ENCODE measurements around the gene KCNN4.
"Not testable (repeated sequence)": the region's sequence is repeated elsewhere in the genome, so short reads cannot be mapped to it uniquely, and the experiment has no call there.

The KCNN4 gene

GRCh38 chr19:43809762-43810696 lies 29.3 kb upstream of the KCNN4 start:
- H3K27me3 Mint-ChIP-seq, result peaks cover 26% of the 10 kb centered on the region
- H3K4me1 Mint-ChIP-seq, result no peaks in the 10 kb centered on the region
- H3K36me3 Mint-ChIP-seq, result no peaks in the 10 kb centered on the region
- no peak for DNase-seq
- CTCF ChIA-PET, result interaction anchor here (0.7 to 1.7 kb wide), 19 partner anchors 11 to 403 kb away, joined by 3 to 6 read pairs (median 4); partner anchors contain the start of genes PLAUR and ZNF227
- H3K27ac Mint-ChIP-seq, result no peak overlapping the region
- H3K9me3 Mint-ChIP-seq, result no peaks in the 10 kb centered on the region
- no peak overlapping the region for H3K4me3 Mint-ChIP-seq

- CTCF ChIA-PET, result interaction anchor here (2.6 kb wide), 1 partner anchor 63 kb away, joined by 12 read pairs; no protein-coding TSS in a partner anchor
- no peaks in the 10 kb centered on the region for H3K4me1 Mint-ChIP-seq
- DNase-seq, result no peak
- no peaks in the 10 kb centered on the region for H3K9me3 Mint-ChIP-seq
- no peak overlapping the region for H3K27ac Mint-ChIP-seq
- H3K4me3 Mint-ChIP-seq, result no peak overlapping the region
- H3K36me3 Mint-ChIP-seq, result no peaks in the 10 kb centered on the region
- H3K27me3 Mint-ChIP-seq, result peaks cover 38% of the 10 kb centered on the region
Measured at GRCh38 chr19:43807651-43808050, 26.9 kb upstream of the KCNN4 start.

DNA sequence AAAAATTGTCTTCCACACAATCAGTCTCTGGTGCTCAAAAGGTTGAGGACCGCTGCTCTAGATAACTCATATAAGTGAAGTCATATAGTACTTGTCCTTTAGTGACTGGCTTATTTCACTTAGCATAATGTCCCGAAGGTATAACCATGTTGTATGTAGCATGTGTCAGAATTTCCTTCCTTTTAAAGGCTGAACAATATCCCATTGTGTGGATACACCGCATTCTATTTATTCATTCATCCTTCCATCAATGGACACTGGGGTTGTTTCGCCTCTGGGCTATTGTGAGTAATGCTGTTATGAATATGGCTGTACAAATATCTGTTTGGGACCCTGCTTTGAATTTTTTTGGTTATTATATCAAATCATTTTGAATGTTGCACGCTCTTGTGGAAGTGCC lies 26.1 kb upstream of the KCNN4 start:
- no peak for DNase-seq
- Mint-ChIP-seq H3K27me3 (peaks cover 43% of the 10 kb centered on the region), H3K4me1 (no peaks in the 10 kb centered on the region), H3K9me3 (no peaks in the 10 kb centered on the region), H3K36me3 (no peaks in the 10 kb centered on the region), H3K4me3 (no peak overlapping the region), H3K27ac (no peak overlapping the region)
- CTCF ChIA-PET, result interaction anchor here (1.3 to 2.6 kb wide), 2 partner anchors 62 to 64 kb away, joined by 4 to 12 read pairs; no protein-coding TSS in a partner anchor

GRCh38 chr19:43806401-43806800 lies 25.6 kb upstream of the KCNN4 start:
- not testable (repeated sequence) for H3K4me3 Mint-ChIP-seq, H3K36me3 Mint-ChIP-seq, DNase-seq, H3K27ac Mint-ChIP-seq, H3K9me3 Mint-ChIP-seq, H3K4me1 Mint-ChIP-seq
- CTCF ChIA-PET, result interaction anchor here (1.3 to 2.6 kb wide), 2 partner anchors 62 to 63 kb away, joined by 4 to 12 read pairs; no protein-coding TSS in a partner anchor
- H3K27me3 Mint-ChIP-seq, result peaks cover 43% of the 10 kb centered on the region

GRCh38 chr19:43804432-43804831 lies 23.7 kb upstream of the KCNN4 start:
- Mint-ChIP-seq H3K4me3 (no peak overlapping the region), H3K27me3 (peaks cover 38% of the 10 kb centered on the region), H3K36me3 (no peaks in the 10 kb centered on the region), H3K9me3 (no peaks in the 10 kb centered on the region), H3K4me1 (peaks cover 6% of the 10 kb centered on the region), H3K27ac (no peak overlapping the region)
- CTCF ChIA-PET, result no interaction called here
- DNase-seq, result no peak

DNA sequence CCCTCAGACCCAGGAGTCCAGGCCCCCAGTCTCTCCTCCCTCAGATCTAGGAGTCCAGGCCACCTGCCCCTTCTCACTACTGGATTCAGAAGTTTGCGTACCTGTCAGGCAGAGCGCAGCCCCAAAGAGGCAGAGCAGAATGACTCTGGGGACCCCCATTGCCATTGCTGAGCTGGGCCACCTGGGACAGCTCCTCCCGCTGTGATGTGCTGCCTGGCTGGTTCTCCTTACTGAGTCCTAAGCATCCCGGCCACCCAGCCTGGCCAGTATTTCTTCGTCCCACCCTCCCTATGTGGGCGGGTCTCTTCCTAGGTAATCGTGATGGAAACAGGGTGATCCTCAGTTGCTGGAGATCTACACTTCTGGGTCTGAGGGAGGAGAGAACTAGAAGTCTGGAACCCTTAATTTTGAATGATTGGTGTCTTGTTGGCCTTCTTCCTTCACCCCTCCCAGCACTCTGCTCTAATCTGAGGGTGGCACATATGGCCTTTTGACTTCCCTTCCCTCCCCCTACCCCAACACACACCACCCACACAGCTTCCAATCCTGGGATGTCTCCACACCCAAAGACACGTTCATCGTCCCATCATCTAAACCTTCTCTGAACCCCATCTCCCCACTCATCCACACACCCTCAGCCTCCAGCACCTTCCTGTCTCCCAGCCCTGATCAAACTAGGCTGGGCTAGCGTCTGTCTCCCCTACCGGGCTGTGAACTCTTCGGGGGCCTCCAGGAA lies 21.6 kb upstream of the KCNN4 start, which contains the start of gene LYPD5:
Gene LYPD5, minus strand, starts transcription at position 232 of the 736 bp plus-strand sequence. Its CDS starts 67 bp downstream, at position 165.
- CTCF ChIA-PET, result no interaction called here
- Mint-ChIP-seq H3K4me1 (peaks cover 24% of the 10 kb centered on the region), H3K36me3 (no peaks in the 10 kb centered on the region), H3K9me3 (no peaks in the 10 kb centered on the region), H3K4me3 (no peak within 1 kb of the TSS), H3K27me3 (peaks cover 53% of the 10 kb centered on the region), H3K27ac (no peak within 1 kb of the TSS)
- DNase-seq, result no peak

DNA sequence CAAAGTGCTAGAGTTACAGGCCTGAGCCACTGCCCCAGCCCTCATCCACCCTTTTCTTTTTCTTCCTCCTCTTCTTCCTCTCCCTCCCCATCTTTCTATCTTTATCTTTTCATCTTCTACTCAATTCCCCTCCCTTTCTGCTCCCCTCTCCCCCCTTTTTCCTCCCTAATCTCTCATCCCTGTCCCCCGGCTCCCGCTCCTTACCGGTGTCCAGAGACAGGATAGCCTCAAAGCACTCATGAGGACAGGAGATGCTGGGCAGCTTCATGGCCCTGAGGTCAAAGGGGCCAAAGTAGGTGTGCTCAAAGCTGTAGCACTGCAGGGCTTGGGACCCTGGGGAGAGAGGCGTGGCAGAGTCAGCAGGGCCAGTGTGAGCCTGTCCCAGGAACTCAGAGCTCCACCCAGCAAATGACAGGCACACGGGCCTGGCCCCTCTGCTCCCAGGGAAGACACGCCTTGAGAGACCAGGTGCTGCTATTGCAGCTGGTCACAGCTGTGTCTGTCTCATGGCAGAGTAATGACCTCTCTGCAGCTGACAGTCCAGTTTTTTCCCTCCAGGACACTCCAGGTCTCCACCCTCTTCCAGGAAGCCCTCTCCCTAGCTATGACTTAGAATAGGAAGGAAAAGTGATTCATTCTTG lies 18.8 kb upstream of the KCNN4 start:
- H3K36me3 Mint-ChIP-seq, result no peaks in the 10 kb centered on the region
- H3K4me1 Mint-ChIP-seq, result peaks cover 27% of the 10 kb centered on the region
- no peak for DNase-seq
- peaks cover 43% of the 10 kb centered on the region for H3K27me3 Mint-ChIP-seq
- peaks cover 4% of the 10 kb centered on the region for H3K9me3 Mint-ChIP-seq
- CTCF ChIA-PET, result interaction anchor here (0.7 kb wide), 1 partner anchor 55 kb away, joined by 3 read pairs; no protein-coding TSS in a partner anchor
- peak overlapping the region; percentile 72 for H3K4me3 Mint-ChIP-seq
- no peak overlapping the region for H3K27ac Mint-ChIP-seq

GRCh38 chr19:43798546-43799409 lies 18.0 kb upstream of the KCNN4 start:
- CTCF ChIA-PET, result no interaction called here
- peak; percentile 72 for DNase-seq
- H3K9me3 Mint-ChIP-seq, result peaks cover 4% of the 10 kb centered on the region
- H3K27ac Mint-ChIP-seq, result no peak overlapping the region
- no peaks in the 10 kb centered on the region for H3K36me3 Mint-ChIP-seq
- H3K4me1 Mint-ChIP-seq, result peaks cover 27% of the 10 kb centered on the region
- peak overlapping the region; percentile 72 for H3K4me3 Mint-ChIP-seq
- peaks cover 49% of the 10 kb centered on the region for H3K27me3 Mint-ChIP-seq

DNA sequence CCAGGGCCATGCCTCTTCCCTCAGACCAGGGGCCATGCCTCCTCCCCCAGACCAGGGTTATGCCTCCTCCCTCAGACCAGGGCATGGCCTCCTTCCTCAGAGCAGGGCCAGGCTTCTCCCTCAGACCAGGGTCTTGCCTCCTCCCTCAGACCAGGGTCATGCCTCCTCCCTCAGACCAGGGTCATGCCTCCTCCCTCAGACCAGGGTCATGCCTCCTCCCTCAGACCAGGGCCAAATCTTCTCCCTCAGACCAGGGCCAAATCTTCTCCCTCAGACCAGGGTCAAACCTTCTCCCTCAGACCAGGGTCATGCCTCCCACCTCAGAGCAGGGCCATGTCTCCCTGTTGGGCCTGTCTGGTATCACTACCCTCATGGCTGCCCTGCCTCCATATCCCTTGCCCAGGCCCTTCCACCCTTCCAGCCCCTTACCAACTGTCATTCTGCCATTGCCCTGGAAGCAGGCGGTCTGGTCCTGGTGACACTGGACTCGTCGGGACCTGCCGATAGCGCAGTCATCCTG lies 17.3 kb upstream of the KCNN4 start:
- H3K27ac Mint-ChIP-seq, result no peak overlapping the region
- peaks cover 27% of the 10 kb centered on the region for H3K4me1 Mint-ChIP-seq
- CTCF ChIA-PET, result no interaction called here
- peaks cover 4% of the 10 kb centered on the region for H3K9me3 Mint-ChIP-seq
- H3K36me3 Mint-ChIP-seq, result no peaks in the 10 kb centered on the region
- no peak for DNase-seq
- H3K27me3 Mint-ChIP-seq, result peaks cover 53% of the 10 kb centered on the region
- H3K4me3 Mint-ChIP-seq, result peak overlapping the region; percentile 72

- Mint-ChIP-seq H3K9me3 (peaks cover 4% of the 10 kb centered on the region), H3K27me3 (peaks cover 52% of the 10 kb centered on the region), H3K27ac (no peak overlapping the region), H3K36me3 (no peaks in the 10 kb centered on the region), H3K4me3 (peak overlapping the region; percentile 72), H3K4me1 (peaks cover 27% of the 10 kb centered on the region)
- CTCF ChIA-PET, result interaction anchor here (1.1 to 1.3 kb wide), 2 partner anchors 12 to 52 kb away, joined by 4 to 5 read pairs; no protein-coding TSS in a partner anchor
- DNase-seq, result no peak
Measured at GRCh38 chr19:43797556-43797955, 16.8 kb upstream of the KCNN4 start.

- H3K27ac Mint-ChIP-seq, result no peak overlapping the region
Measured at GRCh38 chr19:43797118-43797517, 16.3 kb upstream of the KCNN4 start.

GRCh38 chr19:43790587-43790986 lies 9.8 kb upstream of the KCNN4 start:
- CTCF ChIA-PET, result no interaction called here
- Mint-ChIP-seq H3K27ac (no peak overlapping the region), H3K36me3 (no peaks in the 10 kb centered on the region), H3K4me3 (no peak overlapping the region), H3K9me3 (no peaks in the 10 kb centered on the region), H3K27me3 (peaks cover 32% of the 10 kb centered on the region), H3K4me1 (no peaks in the 10 kb centered on the region)
- DNase-seq, result no peak

More at GRCh38 chr19:43797118-43797517, 16.3 kb upstream of the KCNN4 start:
- H3K36me3 Mint-ChIP-seq, result no peaks in the 10 kb centered on the region
- H3K9me3 Mint-ChIP-seq, result peaks cover 4% of the 10 kb centered on the region
- CTCF ChIA-PET, result interaction anchor here (0.7 to 1.3 kb wide), 4 partner anchors 12 to 52 kb away, joined by 3 to 5 read pairs (median 4); no protein-coding TSS in a partner anchor
- H3K27me3 Mint-ChIP-seq, result peaks cover 50% of the 10 kb centered on the region
- peak overlapping the region; percentile 31 for H3K4me3 Mint-ChIP-seq
- H3K4me1 Mint-ChIP-seq, result peaks cover 27% of the 10 kb centered on the region
- DNase-seq, result no peak

- CTCF ChIA-PET, result interaction anchor here (1.5 kb wide), 1 partner anchor 21 kb away, joined by 3 read pairs; no protein-coding TSS in a partner anchor
- peaks cover 25% of the 10 kb centered on the region for H3K27me3 Mint-ChIP-seq
- peaks cover 14% of the 10 kb centered on the region for H3K4me1 Mint-ChIP-seq
- no peak overlapping the region for H3K4me3 Mint-ChIP-seq
- DNase-seq, result peak; percentile 38
- no peaks in the 10 kb centered on the region for H3K36me3 Mint-ChIP-seq
- no peak overlapping the region for H3K27ac Mint-ChIP-seq
- H3K9me3 Mint-ChIP-seq, result no peaks in the 10 kb centered on the region
Measured at GRCh38 chr19:43789029-43789428, 8.3 kb upstream of the KCNN4 start.

All from activated naive CD4-positive, alpha-beta T cell treated with anti-CD3 and anti-CD28 coated beads, Interleukin-2, amount 10 ng/mL, durations not matched to agents 7 days and 5 days (primary cell).